ENCODE results near the gene TNIP3. TPM values are rescaled to one million over a fixed set of nuclear protein-coding genes. Genes with fewer than 3 reads are reported as not detected.

Gene TNIP3
- total and polyA plus RNA-seq, 9 of the 15 experiments (the other 6 are each of a cell fraction or from before 2014, with no cell fraction given) = 0.14 TPM; not detected in 8

- no peaks in the 10 kb centered on the region for H3K27me3 ChIP-seq (ENCODE audit: control insufficient read depth in 2 of 2, insufficient read depth in 2 of 2, low read length in 2 of 2)
- no peaks in the 10 kb centered on the region for H3K79me2 ChIP-seq (ENCODE audit: control insufficient read depth, insufficient read depth, low read length)
- no peaks in the 10 kb centered on the region for H3K4me1 ChIP-seq (replicated peaks in 1 of 2; ENCODE audit: control insufficient read depth in 2 of 2, insufficient read depth in 2 of 2, low read length in 2 of 2)
- intact Hi-C loops (cut with micrococcal nuclease) (no loop called here), in situ Hi-C loops (cut with MboI) (no loop called here)
- CTCF ChIA-PET (ENCODE audit: low intra/inter-chr PET ratio) = no interaction called here
- no peak for DNase-seq (ENCODE audit: extremely low read depth in 1 of 4, low spot score in 3 of 4)
- POLR2A ChIA-PET = no interaction called here
- no peaks in the 10 kb centered on the region for H3K9me1 ChIP-seq (ENCODE audit: control insufficient read depth, insufficient read depth, low read length)
- H4K20me1 ChIP-seq (replicated peaks; ENCODE audit: control insufficient read depth, insufficient read depth, low read length) = no peaks in the 10 kb centered on the region
- H3K9me3 ChIP-seq (replicated peaks; ENCODE audit: control insufficient read depth, insufficient read depth, low read depth, low read length) = no peaks in the 10 kb centered on the region
- H2AFZ ChIP-seq (ENCODE audit: low read depth, low read length) = no peak overlapping the region
- WGBS (ENCODE audit: insufficient coverage, low coverage, missing lambda C conversion rate) = 0% methylated on average over 4 of the region's 4 CpGs
- no peak overlapping the region for H3K27ac ChIP-seq (ENCODE audit: extremely low read depth, low read depth, low read length)
- ATAC-seq = no peak
- H3K4me2 ChIP-seq (ENCODE audit: insufficient read depth, low read length) = no peak overlapping the region
- no peaks in the 10 kb centered on the region for H3K36me3 ChIP-seq (ENCODE audit: control insufficient read depth, insufficient read depth, low read length)
- no TSS peak for BruUV-seq (replicated peaks)
- FAIRE-seq = no peak
- no peak overlapping the region for H3K9ac ChIP-seq (ENCODE audit: insufficient read depth in 1 of 2, low read depth in 2 of 2, low read length in 2 of 2)
- H3K4me3 ChIP-seq = no peak overlapping the region
- TF ChIP-seq ZNF696 (CRISPR knock-in tag; conservative IDR thresholded peaks at IDR 0.05) (no peak), HDAC1 (IDR thresholded peaks at IDR 0.05) (no peak), PRMT5 (CRISPR knock-in tag; IDR thresholded peaks at IDR 0.05) (no peak), NFIX (CRISPR knock-in tag; IDR thresholded peaks at IDR 0.05; ENCODE audit: low read depth) (no peak), CEBPB (tag; IDR thresholded peaks at IDR 0.05) (peak; percentile 55), ARID1B (IDR thresholded peaks at IDR 0.05) (no peak), ZFP30 (CRISPR knock-in tag; IDR thresholded peaks at IDR 0.05; ENCODE audit: borderline replicate concordance) (no peak), ZBTB26 (CRISPR knock-in tag; IDR thresholded peaks at IDR 0.05) (no peak), ZNF431 (CRISPR knock-in tag; IDR thresholded peaks at IDR 0.05) (no peak), CEBPG (CRISPR knock-in tag; IDR thresholded peaks at IDR 0.05) (no peak), CEBPG (tag; conservative IDR thresholded peaks at IDR 0.05 in 1 of 2, IDR thresholded peaks at IDR 0.05 in 1 of 2) (peak in 1 of 2 experiments; percentile 60; a peak in 2 of 4 replicates)
These were observed 75.3 kb downstream of the TNIP3 start for GRCh38 chr4:121088867-121089266.

Small RNA genes lying within 50 kb of the gene (small RNA-seq; reads per million reads assigned to genes)
- gene RNU6-948P = not detected

Other genes starting within 250 kb of the TNIP3 start
- gene PRDM5, start 241.6 kb downstream of the TNIP3 start, total RNA-seq (2014; rRNA removed) = not detected in 2 replicates
- gene PRDM5, start 241.6 kb downstream of the TNIP3 start, total RNA-seq (2014; rRNA removed; fragmentation: Illumina TruSeq; extraction: Trizol) = not detected in 2 replicates
- not detected in 2 replicates for gene PRDM5, start 241.6 kb downstream of the TNIP3 start, total RNA-seq (2015; rRNA removed; fragmentation: Illumina TruSeq; extraction: Trizol)
- not detected in 2 replicates for gene PRDM5, start 241.6 kb downstream of the TNIP3 start, total RNA-seq (2021)
- not detected in 2 replicates for gene PRDM5, start 241.6 kb downstream of the TNIP3 start, polyA plus RNA-seq (2011; rRNA removed)
- gene PRDM5, start 241.6 kb downstream of the TNIP3 start, polyA plus RNA-seq (2014; fragmentation: Illumina TruSeq; extraction: Trizol) = not detected in 2 replicates
- not detected for gene PRDM5, start 241.6 kb downstream of the TNIP3 start, polyA plus RNA-seq (2014; fragmentation: Nextera tagmentation; extraction: Ambion mirVana)
- gene PRDM5, start 241.6 kb downstream of the TNIP3 start, polyA plus RNA-seq (2014; rRNA removed) = not detected in 2 replicates
- not detected in 2 replicates for gene NDNF, start 91.8 kb downstream of the TNIP3 start, total RNA-seq (2014; rRNA removed)
- not detected in 2 replicates for gene NDNF, start 91.8 kb downstream of the TNIP3 start, total RNA-seq (2014; rRNA removed; fragmentation: Illumina TruSeq; extraction: Trizol)
- not detected in 2 replicates for gene NDNF, start 91.8 kb downstream of the TNIP3 start, total RNA-seq (2015; rRNA removed; fragmentation: Illumina TruSeq; extraction: Trizol)
- gene NDNF, start 91.8 kb downstream of the TNIP3 start, total RNA-seq (2021) = 0.11 TPM in 1 of 2 replicates, not detected in the other
- gene NDNF, start 91.8 kb downstream of the TNIP3 start, polyA plus RNA-seq (2011; rRNA removed) = not detected in 2 replicates
- gene NDNF, start 91.8 kb downstream of the TNIP3 start, polyA plus RNA-seq (2014; fragmentation: Illumina TruSeq; extraction: Trizol) = not detected in 2 replicates
- not detected for gene NDNF, start 91.8 kb downstream of the TNIP3 start, polyA plus RNA-seq (2014; fragmentation: Nextera tagmentation; extraction: Ambion mirVana)
- gene NDNF, start 91.8 kb downstream of the TNIP3 start, polyA plus RNA-seq (2014; rRNA removed) = not detected in 2 replicates
- not detected in 2 replicates for gene QRFPR, start 216.7 kb upstream of the TNIP3 start, total RNA-seq (2014; rRNA removed)
- not detected in 2 replicates for gene QRFPR, start 216.7 kb upstream of the TNIP3 start, total RNA-seq (2014; rRNA removed; fragmentation: Illumina TruSeq; extraction: Trizol)
- not detected in 2 replicates for gene QRFPR, start 216.7 kb upstream of the TNIP3 start, total RNA-seq (2015; rRNA removed; fragmentation: Illumina TruSeq; extraction: Trizol)
- not detected in 2 replicates for gene QRFPR, start 216.7 kb upstream of the TNIP3 start, total RNA-seq (2021)
- not detected in 2 replicates for gene QRFPR, start 216.7 kb upstream of the TNIP3 start, polyA plus RNA-seq (2011; rRNA removed)
- gene QRFPR, start 216.7 kb upstream of the TNIP3 start, polyA plus RNA-seq (2014; fragmentation: Illumina TruSeq; extraction: Trizol) = not detected in 2 replicates
- not detected for gene QRFPR, start 216.7 kb upstream of the TNIP3 start, polyA plus RNA-seq (2014; fragmentation: Nextera tagmentation; extraction: Ambion mirVana)
- gene QRFPR, start 216.7 kb upstream of the TNIP3 start, polyA plus RNA-seq (2014; rRNA removed) = not detected in 2 replicates

Data from K562 (cell line).